HS-5 (cell line): ENCODE data around the gene RPS6KB1.
A peak's percentile ranks its signal among the peaks of the same experiment; 100 is the strongest.
"Not testable (repeated sequence)": the region's sequence is repeated elsewhere in the genome, so short reads cannot be mapped to it uniquely, and the experiment has no call there.

ENCODE experiments used
- DNase-seq: peaks from one replicate; pipeline ENCODE4 v3.0.0-alpha.2; 2012; ENCODE audit warnings: low read depth

The RPS6KB1 gene

GRCh38 chr17:59946433-59946832, 53.5 kb downstream of the RPS6KB1 start:
- not testable (repeated sequence) for DNase-seq

GRCh38 chr17:59947310-59947709, 54.4 kb downstream of the RPS6KB1 start:
- DNase-seq = not testable (repeated sequence)

GRCh38 chr17:59950049-59950448, 57.1 kb downstream of the RPS6KB1 start:
- no peak for DNase-seq

GRCh38 chr17:59954856-59955255, 61.9 kb downstream of the RPS6KB1 start:
- no peak for DNase-seq

- not testable (repeated sequence) for DNase-seq
Measured at GRCh38 chr17:59959574-59959973, 66.7 kb downstream of the RPS6KB1 start.

- DNase-seq = no peak
Measured at GRCh38 chr17:59962739-59963318, 69.9 kb downstream of the RPS6KB1 start.

GRCh38 chr17:59963738-59964481, 71.0 kb downstream of the RPS6KB1 start:
- peak; percentile 14 for DNase-seq

- peak; percentile 53 for DNase-seq
Measured at GRCh38 chr17:59964482-59965328, 71.8 kb downstream of the RPS6KB1 start, which contains the start of gene RNFT1. RNFT1 (minus strand) TSS chr17:59964740; CDS start chr17:59964663, 77 bp downstream.

- DNase-seq = not testable (repeated sequence)
Measured at GRCh38 chr17:59971771-59972170, 78.8 kb downstream of the RPS6KB1 start.

GRCh38 chr17:59972778-59973177, 79.9 kb downstream of the RPS6KB1 start:
- no peak for DNase-seq

- not testable (repeated sequence) for DNase-seq
Measured at GRCh38 chr17:59973483-59973882, 80.6 kb downstream of the RPS6KB1 start.

- DNase-seq = not testable (repeated sequence)
Measured at GRCh38 chr17:59975166-59975565, 82.2 kb downstream of the RPS6KB1 start.

- DNase-seq = not testable (repeated sequence)
Measured at GRCh38 chr17:59996608-59997007, 103.7 kb downstream of the RPS6KB1 start.
